Activated T-helper 9 cell treated with anti-CD3 and anti-CD28 coated beads, Interleukin-2, amount 50 U/mL, for 16 hours (primary cell): ENCODE data around the gene OSER1.

Experiments
- DNase-seq: peaks from one replicate; pipeline ENCODE4 v3.0.0-alpha.2; 2020; ENCODE audit warnings: low read depth

Gene OSER1

GRCh38 chr20:44224637-44225036 lies 14.1 kb upstream of the OSER1 start:
- DNase-seq, result no peak

GRCh38 chr20:44223721-44224120 lies 13.2 kb upstream of the OSER1 start:
- no peak for DNase-seq

- no peak for DNase-seq
Measured at GRCh38 chr20:44222633-44223368, 12.2 kb upstream of the OSER1 start.

- no peak for DNase-seq
Measured at GRCh38 chr20:44222027-44222426, 11.5 kb upstream of the OSER1 start.

GRCh38 chr20:44221368-44221954 lies 10.9 kb upstream of the OSER1 start:
- no peak for DNase-seq

GRCh38 chr20:44219791-44220190 lies 9.2 kb upstream of the OSER1 start:
- DNase-seq, result no peak

GRCh38 chr20:44219170-44219730 lies 8.7 kb upstream of the OSER1 start:
- no peak for DNase-seq

GRCh38 chr20:44218446-44218845 lies 7.9 kb upstream of the OSER1 start:
- peak; percentile 10 for DNase-seq

GRCh38 chr20:44217342-44218092 lies 6.9 kb upstream of the OSER1 start:
- peak; percentile 49 for DNase-seq

- peak; percentile 43 for DNase-seq
Measured at GRCh38 chr20:44215125-44215524, 4.6 kb upstream of the OSER1 start.

- DNase-seq, result no peak
Measured at GRCh38 chr20:44212792-44213191, 2.2 kb upstream of the OSER1 start.

- DNase-seq, result no peak
Measured at GRCh38 chr20:44211177-44212039, 837 bp upstream of the OSER1 start.

- no peak for DNase-seq
Measured at GRCh38 chr20:44209686-44210405, 725 bp downstream of the OSER1 start.

GRCh38 chr20:44208770-44209169 lies 1.8 kb downstream of the OSER1 start:
- no peak for DNase-seq

- no peak for DNase-seq
Measured at GRCh38 chr20:44208165-44208564, 2.4 kb downstream of the OSER1 start.

- no peak for DNase-seq
Measured at GRCh38 chr20:44207126-44207723, 3.3 kb downstream of the OSER1 start.

- no peak for DNase-seq
Measured at GRCh38 chr20:44206132-44206531, 4.4 kb downstream of the OSER1 start.

GRCh38 chr20:44204832-44205215 lies 5.7 kb downstream of the OSER1 start:
- DNase-seq, result no peak

- no peak for DNase-seq
Measured at GRCh38 chr20:44204156-44204831, 6.3 kb downstream of the OSER1 start.

GRCh38 chr20:44203161-44203560 lies 7.4 kb downstream of the OSER1 start:
- no peak for DNase-seq
